Measurements from ENCODE around the gene CIITA. TPM values are rescaled to one million over a fixed set of nuclear protein-coding genes. Genes with fewer than 3 reads are reported as not detected.

The CIITA gene
- total and polyA plus RNA-seq, 11 donors = 1.6 to 73.9 (median 8.2) TPM

GRCh38 chr16:10835281-10835931 lies 41.6 kb upstream of the CIITA start:
- 90 to 93% (median 92%) methylated on average over 5 to 7 of the region's 7 CpGs for WGBS, 4 donors
- no peak for ATAC-seq
- Histone ChIP-seq H3K36me3 (no peaks in the 10 kb centered on the region), H3K27ac (no peak overlapping the region), H3K4me1 (peaks cover 0 to 13% (median 3%) of the 10 kb centered on the region in 12 donors), H3K4me3 (no peak overlapping the region), H3K9me3 (no peaks in the 10 kb centered on the region), H3K27me3 (no peaks in the 10 kb centered on the region)
- TF ChIP-seq POLR2A (IDR thresholded peaks at IDR 0.05) (no peak), CTCF (IDR thresholded peaks at IDR 0.05) (no peak)
- DNase-seq = no peak
- intact Hi-C loops (cut with DNase I) = loop anchor here in 2 of 10 donors (5.0 to 10.0 kb wide), 2 partner anchors 79 to 323 kb away; no protein-coding TSS in a partner anchor

- no peak overlapping the region for H3K27ac ChIP-seq
- WGBS, 4 donors = 78 to 100% (median 82%) methylated on average over 1 of the region's 1 CpG
- H3K9me3 ChIP-seq = no peaks in the 10 kb centered on the region
- ATAC-seq (no peak), DNase-seq (no peak)
- no peaks in the 10 kb centered on the region for H3K36me3 ChIP-seq
- no peak for TF ChIP-seq POLR2A (IDR thresholded peaks at IDR 0.05)
- TF ChIP-seq CTCF (IDR thresholded peaks at IDR 0.05) = no peak
- H3K4me1 ChIP-seq = peaks cover 0 to 9% (median 1%) of the 10 kb centered on the region in 12 donors
- intact Hi-C loops (cut with DNase I) = loop anchor here in 2 of 10 donors (5.0 to 10.0 kb wide), 2 partner anchors 78 to 324 kb away; no protein-coding TSS in a partner anchor
- no peaks in the 10 kb centered on the region for H3K27me3 ChIP-seq
- no peak overlapping the region for H3K4me3 ChIP-seq
Observed at GRCh38 chr16:10836174-10836853, 40.7 kb upstream of the CIITA start.

- Histone ChIP-seq H3K27me3 (no peaks in the 10 kb centered on the region), H3K4me1 (peaks cover 0 to 14% (median 4%) of the 10 kb centered on the region in 12 donors), H3K9me3 (no peaks in the 10 kb centered on the region), H3K4me3 (no peak overlapping the region), H3K27ac (peak overlapping the region in 1 of 12 donors; percentile 7), H3K36me3 (no peaks in the 10 kb centered on the region)
- no peak for TF ChIP-seq POLR2A (IDR thresholded peaks at IDR 0.05)
- no peak for TF ChIP-seq CTCF (IDR thresholded peaks at IDR 0.05)
- intact Hi-C loops (cut with DNase I) = loop anchor here in 2 of 10 donors (5.0 to 10.0 kb wide), 2 partner anchors 76 to 326 kb away; no protein-coding TSS in a partner anchor
- 79 to 86% (median 84%) methylated on average over 8 to 10 of the region's 10 CpGs for WGBS, 4 donors
- no peak for DNase-seq
- no peak for ATAC-seq
Observed at GRCh38 chr16:10838621-10839278, 38.3 kb upstream of the CIITA start.

- Histone ChIP-seq H3K27me3 (no peaks in the 10 kb centered on the region), H3K36me3 (no peaks in the 10 kb centered on the region), H3K27ac (no peak overlapping the region), H3K4me1 (peaks cover 0 to 17% (median 4%) of the 10 kb centered on the region in 12 donors), H3K4me3 (no peak overlapping the region), H3K9me3 (no peaks in the 10 kb centered on the region)
- TF ChIP-seq CTCF (IDR thresholded peaks at IDR 0.05) (peak in 1 of 12 donors; percentile 13), POLR2A (IDR thresholded peaks at IDR 0.05) (no peak)
- intact Hi-C loops (cut with DNase I) = loop anchor here in 2 of 10 donors (5.0 to 10.0 kb wide), 2 partner anchors 76 to 327 kb away; no protein-coding TSS in a partner anchor
- ATAC-seq (peak in 3 of 4 donors; percentile 34 to 54 (median 51)), DNase-seq (no peak)
- 26 to 55% (median 37%) methylated on average over 6 of the region's 6 CpGs for WGBS, 4 donors
Observed at GRCh38 chr16:10839279-10839666, 37.7 kb upstream of the CIITA start.

All from heart left ventricle (tissue), 16 donors.